Measurements from ENCODE around the gene ZFHX3.

ZFHX3 gene

DNA sequence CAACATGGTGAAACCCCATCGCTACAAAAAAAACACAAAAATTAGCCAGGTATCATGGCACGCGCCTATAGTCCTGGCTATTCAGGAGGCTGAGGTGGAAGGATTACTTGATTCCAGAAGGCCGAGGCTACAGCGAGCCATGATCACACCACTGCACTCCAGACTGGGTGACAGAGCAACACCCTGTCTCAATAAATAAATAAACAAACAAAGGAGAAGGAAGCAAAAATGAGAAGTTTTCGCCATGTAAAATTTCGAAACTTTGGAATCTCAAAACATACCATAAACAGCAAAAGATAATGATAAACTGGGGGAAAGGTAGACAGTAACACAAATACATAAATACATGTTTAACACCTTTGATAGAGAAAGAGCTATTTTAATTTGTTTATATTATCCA lies 130.9 kb downstream of the ZFHX3 start:
- H3K4me3 ChIP-seq (ENCODE audit: low read depth, low read length), result no peak overlapping the region
- TF ChIP-seq, protein P1, sequence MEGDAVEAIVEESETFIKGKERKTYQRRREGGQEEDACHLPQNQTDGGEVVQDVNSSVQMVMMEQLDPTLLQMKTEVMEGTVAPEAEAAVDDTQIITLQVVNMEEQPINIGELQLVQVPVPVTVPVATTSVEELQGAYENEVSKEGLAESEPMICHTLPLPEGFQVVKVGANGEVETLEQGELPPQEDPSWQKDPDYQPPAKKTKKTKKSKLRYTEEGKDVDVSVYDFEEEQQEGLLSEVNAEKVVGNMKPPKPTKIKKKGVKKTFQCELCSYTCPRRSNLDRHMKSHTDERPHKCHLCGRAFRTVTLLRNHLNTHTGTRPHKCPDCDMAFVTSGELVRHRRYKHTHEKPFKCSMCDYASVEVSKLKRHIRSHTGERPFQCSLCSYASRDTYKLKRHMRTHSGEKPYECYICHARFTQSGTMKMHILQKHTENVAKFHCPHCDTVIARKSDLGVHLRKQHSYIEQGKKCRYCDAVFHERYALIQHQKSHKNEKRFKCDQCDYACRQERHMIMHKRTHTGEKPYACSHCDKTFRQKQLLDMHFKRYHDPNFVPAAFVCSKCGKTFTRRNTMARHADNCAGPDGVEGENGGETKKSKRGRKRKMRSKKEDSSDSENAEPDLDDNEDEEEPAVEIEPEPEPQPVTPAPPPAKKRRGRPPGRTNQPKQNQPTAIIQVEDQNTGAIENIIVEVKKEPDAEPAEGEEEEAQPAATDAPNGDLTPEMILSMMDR (IDR thresholded peaks at IDR 0.05; ENCODE audit: low read depth, low read length, missing control alignments), result no peak
- in situ Hi-C loops (cut with HindIII; ENCODE audit: low sequenced_read_pairs), result no loop called here
- no peak for DNase-seq (ENCODE audit: low read depth)

DNA sequence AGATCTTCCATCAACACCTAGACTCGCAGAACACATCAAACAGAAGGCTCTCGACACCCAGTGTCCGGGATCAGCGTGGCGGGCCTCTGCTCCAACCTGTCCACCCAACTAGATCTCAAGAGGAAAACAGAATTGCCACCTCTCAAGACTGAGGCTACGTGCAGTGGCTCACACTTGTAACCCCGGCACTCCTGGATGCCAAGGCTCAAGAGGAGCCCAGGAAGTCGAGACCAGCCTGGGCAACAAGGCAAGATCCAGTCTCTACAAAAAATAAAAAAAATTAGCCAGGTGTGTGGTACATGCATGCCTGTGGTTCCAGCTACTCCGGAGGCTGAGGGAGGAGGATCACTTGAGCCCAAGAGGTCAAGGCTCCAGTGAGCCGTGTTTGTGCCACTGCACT lies 132.6 kb downstream of the ZFHX3 start:
- TF ChIP-seq, protein P1 (IDR thresholded peaks at IDR 0.05; ENCODE audit: low read depth, low read length, missing control alignments), result no peak
- in situ Hi-C loops (cut with HindIII; ENCODE audit: low sequenced_read_pairs), result no loop called here

DNA sequence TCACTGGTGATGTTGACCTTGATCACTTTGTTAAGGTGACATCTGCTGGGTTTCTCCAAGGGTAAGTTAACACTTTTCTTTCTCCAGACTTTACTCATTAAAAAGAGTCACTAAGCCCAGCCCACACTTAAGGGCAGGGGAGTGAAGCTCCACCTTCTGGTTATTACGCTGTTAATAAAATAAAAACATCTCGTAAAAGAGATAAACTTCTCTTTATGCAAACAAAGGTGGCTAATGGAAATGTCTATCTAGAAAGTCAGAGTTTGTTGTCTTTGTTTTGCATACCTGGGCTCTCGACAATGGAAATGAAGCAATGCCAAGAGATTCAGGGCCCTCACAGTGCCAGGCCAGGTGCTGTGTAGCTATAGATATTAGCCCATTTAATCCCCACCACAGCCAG lies 134.4 kb downstream of the ZFHX3 start:
- in situ Hi-C loops (cut with HindIII; ENCODE audit: low sequenced_read_pairs), result no loop called here
- TF ChIP-seq, protein P1 (IDR thresholded peaks at IDR 0.05; ENCODE audit: low read depth, low read length, missing control alignments), result no peak

More for the DNA sequence above, 132.6 kb downstream of the ZFHX3 start:
- no peak for DNase-seq (ENCODE audit: low read depth)
- H3K4me3 ChIP-seq (ENCODE audit: low read depth, low read length), result no peak overlapping the region

DNA sequence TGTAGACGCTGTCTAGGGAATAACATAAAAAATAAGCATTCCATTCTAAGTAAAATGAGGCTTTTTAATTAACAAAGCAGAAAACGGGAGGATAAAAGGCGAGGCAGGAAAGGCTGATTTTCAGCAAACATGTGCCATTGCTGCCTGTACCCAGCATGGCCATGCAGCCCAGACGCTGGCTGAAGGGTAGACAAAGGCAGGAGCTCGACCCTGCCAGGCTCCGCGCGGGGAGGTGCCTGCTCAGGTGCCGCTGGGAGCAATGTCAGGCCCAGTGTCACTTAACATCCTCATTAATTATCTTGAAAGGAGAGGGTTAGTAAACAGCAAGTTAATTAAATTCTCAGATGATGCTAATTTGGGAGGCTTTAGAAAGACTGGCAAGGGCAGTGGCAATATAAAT lies 136.0 kb downstream of the ZFHX3 start:
- in situ Hi-C loops (cut with HindIII; ENCODE audit: low sequenced_read_pairs), result no loop called here
- TF ChIP-seq, protein P1 (IDR thresholded peaks at IDR 0.05; ENCODE audit: low read depth, low read length, missing control alignments), result no peak
- no peak overlapping the region for H3K4me3 ChIP-seq (ENCODE audit: low read depth, low read length)
- no peak for DNase-seq (ENCODE audit: low read depth)

More for the DNA sequence above, 134.4 kb downstream of the ZFHX3 start:
- DNase-seq (ENCODE audit: low read depth), result no peak
- H3K4me3 ChIP-seq (ENCODE audit: low read depth, low read length), result no peak overlapping the region

DNA sequence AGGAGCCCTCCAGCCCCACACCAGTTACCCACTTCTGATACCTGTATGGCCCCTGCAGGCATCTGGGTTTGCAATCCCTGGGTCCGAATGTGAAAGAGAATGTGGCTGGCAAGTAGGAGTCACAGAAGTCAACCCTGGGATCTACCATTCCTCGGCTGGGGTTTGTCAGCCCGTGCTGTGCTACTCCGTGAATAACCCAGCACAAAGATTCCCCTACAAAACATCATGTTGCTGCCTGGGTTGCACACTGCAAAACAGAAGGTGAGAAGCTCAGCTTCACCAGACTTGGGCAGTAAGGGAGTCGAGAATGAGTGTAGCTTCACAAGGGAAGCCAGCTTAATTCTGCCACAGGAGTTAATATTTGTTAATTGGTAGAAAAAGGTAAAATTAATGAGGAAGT lies 137.1 kb downstream of the ZFHX3 start:
- in situ Hi-C loops (cut with HindIII; ENCODE audit: low sequenced_read_pairs), result no loop called here
- no peak for DNase-seq (ENCODE audit: low read depth)
- TF ChIP-seq, protein P1 (IDR thresholded peaks at IDR 0.05; ENCODE audit: low read depth, low read length, missing control alignments), result no peak
- no peak overlapping the region for H3K4me3 ChIP-seq (ENCODE audit: low read depth, low read length)

DNA sequence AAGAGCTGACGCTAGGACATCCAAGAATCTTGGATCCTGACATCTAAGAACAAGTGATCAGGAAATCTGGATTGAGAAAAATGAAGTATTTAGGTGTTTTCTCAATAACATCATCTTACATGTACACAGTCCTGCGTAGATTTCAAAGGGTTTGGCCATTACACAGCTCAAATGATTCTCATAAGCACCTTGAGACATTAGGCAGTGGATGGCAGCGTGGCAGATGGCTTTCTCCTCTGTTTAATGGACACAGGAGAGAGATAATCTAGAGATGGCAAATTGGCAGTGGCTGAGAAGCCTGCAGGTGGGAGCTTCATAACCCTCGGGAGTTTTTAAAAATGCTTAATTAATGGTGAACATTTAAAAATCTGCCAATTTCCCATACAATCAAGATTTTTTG lies 137.5 kb downstream of the ZFHX3 start:
- in situ Hi-C loops (cut with HindIII; ENCODE audit: low sequenced_read_pairs), result no loop called here
- no peak for DNase-seq (ENCODE audit: low read depth)
- H3K4me3 ChIP-seq (ENCODE audit: low read depth, low read length), result no peak overlapping the region
- TF ChIP-seq, protein P1 (IDR thresholded peaks at IDR 0.05; ENCODE audit: low read depth, low read length, missing control alignments), result no peak

DNA sequence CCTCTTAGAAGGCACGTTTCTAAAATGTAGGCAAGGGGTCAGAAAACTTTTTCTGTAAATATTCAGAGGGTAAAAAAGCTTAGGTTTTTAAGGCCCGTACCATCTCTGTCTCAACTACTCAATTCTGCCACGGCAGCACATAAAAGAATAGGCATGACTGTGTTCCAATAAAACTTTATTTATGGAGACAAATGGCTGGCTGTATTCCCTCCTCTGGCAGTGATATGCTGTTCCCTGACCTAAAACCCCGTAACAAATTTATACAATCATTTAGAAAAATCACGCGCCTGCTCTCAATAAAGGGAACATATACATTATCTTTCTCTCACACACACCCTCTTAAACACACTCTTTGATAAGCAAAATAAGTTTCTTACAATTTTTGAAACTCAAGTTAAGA lies 138.7 kb downstream of the ZFHX3 start:
- in situ Hi-C loops (cut with HindIII; ENCODE audit: low sequenced_read_pairs), result no loop called here
- no peak overlapping the region for H3K4me3 ChIP-seq (ENCODE audit: low read depth, low read length)
- no peak for DNase-seq (ENCODE audit: low read depth)
- TF ChIP-seq, protein P1 (IDR thresholded peaks at IDR 0.05; ENCODE audit: low read depth, low read length, missing control alignments), result no peak

Measured in astrocyte of the cerebellum (primary cell).